Measurements from ENCODE around the gene B3GALT5.
"Not testable (repeated sequence)": the region's sequence is repeated elsewhere in the genome, so short reads cannot be mapped to it uniquely, and the experiment has no call there.

Gene B3GALT5

GRCh38 chr21:39669485-39669884, 56.7 kb downstream of the B3GALT5 start:
- no peak for DNase-seq

- no peak for DNase-seq
Observed at GRCh38 chr21:39669976-39670661, 57.4 kb downstream of the B3GALT5 start.

GRCh38 chr21:39670701-39671100, 58.0 kb downstream of the B3GALT5 start:
- no peak for DNase-seq

- DNase-seq, result no peak
Observed at GRCh38 chr21:39671986-39672385, 59.2 kb downstream of the B3GALT5 start.

GRCh38 chr21:39673163-39673562, 60.4 kb downstream of the B3GALT5 start:
- no peak for DNase-seq

GRCh38 chr21:39673736-39674135, 61.0 kb downstream of the B3GALT5 start:
- DNase-seq, result no peak

- no peak for DNase-seq
Observed at GRCh38 chr21:39674801-39675200, 62.1 kb downstream of the B3GALT5 start.

- DNase-seq, result no peak
Observed at GRCh38 chr21:39675590-39675989, 62.9 kb downstream of the B3GALT5 start.

GRCh38 chr21:39675993-39676661, 63.4 kb downstream of the B3GALT5 start:
- no peak for DNase-seq

GRCh38 chr21:39680216-39680615, 67.5 kb downstream of the B3GALT5 start:
- DNase-seq, result no peak

- DNase-seq, result no peak
Observed at GRCh38 chr21:39681257-39681656, 68.5 kb downstream of the B3GALT5 start.

GRCh38 chr21:39681845-39682244, 69.1 kb downstream of the B3GALT5 start:
- DNase-seq, result no peak

GRCh38 chr21:39685236-39685635, 72.5 kb downstream of the B3GALT5 start:
- no peak for DNase-seq

- no peak for DNase-seq
Observed at GRCh38 chr21:39685991-39686390, 73.3 kb downstream of the B3GALT5 start.

- DNase-seq, result no peak
Observed at GRCh38 chr21:39686646-39687468, 74.1 kb downstream of the B3GALT5 start.

- no peak for DNase-seq
Observed at GRCh38 chr21:39688010-39688409, 75.3 kb downstream of the B3GALT5 start.

GRCh38 chr21:39689860-39690259, 77.1 kb downstream of the B3GALT5 start:
- DNase-seq, result not testable (repeated sequence)

GRCh38 chr21:39690454-39690853, 77.7 kb downstream of the B3GALT5 start:
- no peak for DNase-seq

GRCh38 chr21:39694750-39695149, 82.0 kb downstream of the B3GALT5 start:
- DNase-seq, result no peak

- DNase-seq, result no peak
Observed at GRCh38 chr21:39696196-39696595, 83.5 kb downstream of the B3GALT5 start.

- no peak for DNase-seq
Observed at GRCh38 chr21:39696618-39697017, 83.9 kb downstream of the B3GALT5 start.

GRCh38 chr21:39700318-39700717, 87.6 kb downstream of the B3GALT5 start:
- no peak for DNase-seq

- no peak for DNase-seq
Observed at GRCh38 chr21:39703578-39703977, 90.8 kb downstream of the B3GALT5 start.

GRCh38 chr21:39705849-39706248, 93.1 kb downstream of the B3GALT5 start:
- DNase-seq, result no peak

All from NCI-H82 (cell line).